ENCODE data around the gene DSTN.
A peak's percentile ranks its signal among the peaks of the same experiment; 100 is the strongest.

DSTN gene

DNA sequence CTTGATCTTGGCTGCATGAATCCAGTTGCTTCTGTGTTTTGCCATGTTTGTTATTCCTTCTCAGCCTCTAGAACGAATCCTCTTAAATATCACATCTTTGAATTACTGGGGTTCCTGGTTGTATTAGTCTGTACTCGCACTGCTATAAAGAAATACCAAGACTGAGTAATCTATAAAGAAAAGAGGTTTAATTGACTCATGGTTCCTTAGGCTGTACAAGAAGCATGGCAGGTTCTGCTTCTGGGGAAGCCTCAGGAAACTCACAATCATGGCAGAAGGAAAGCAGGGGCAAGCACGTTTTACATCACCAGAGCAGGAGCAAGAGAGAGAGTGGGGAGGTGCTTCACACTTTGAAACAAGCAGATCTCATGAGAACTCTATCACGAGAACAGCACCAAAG lies 20.7 kb upstream of the DSTN start:
- Histone ChIP-seq H3K9ac (ENCODE audit: low read length) (no peak overlapping the region), H3K9me3 (ENCODE audit: control insufficient read depth, low read length) (no peaks in the 10 kb centered on the region), H3K36me3 (ENCODE audit: control insufficient read depth, insufficient read depth, low read length, severe bottlenecking) (no peaks in the 10 kb centered on the region), H3K4me1 (ENCODE audit: control insufficient read depth, insufficient read depth, low read length) (peaks cover 3% of the 10 kb centered on the region), H3K4me3 (ENCODE audit: low read length) (no peak overlapping the region), H3K27me3 (replicated peaks; ENCODE audit: control insufficient read depth, insufficient read depth, low read length) (no peaks in the 10 kb centered on the region)
- DNase-seq (ENCODE audit: low read depth): no peak

DNA sequence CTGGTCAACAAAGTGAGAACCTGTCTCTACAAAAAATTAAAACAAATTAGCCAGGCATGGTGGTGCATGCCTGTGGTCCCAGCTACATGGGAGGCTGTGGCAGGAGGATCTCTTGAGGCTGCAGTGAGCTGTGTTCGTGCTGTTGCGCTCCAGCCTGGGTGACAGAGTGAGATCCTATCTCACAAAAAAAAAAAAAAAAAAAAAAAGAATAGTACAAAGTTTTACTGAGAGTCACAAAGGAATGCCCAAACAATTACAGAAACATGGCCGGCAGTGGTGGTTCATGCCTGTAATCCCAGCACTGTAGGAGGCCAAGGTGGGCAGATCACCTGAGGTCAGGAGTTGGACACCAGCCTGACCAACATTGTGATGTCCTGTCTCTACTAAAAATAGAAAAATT lies 14.8 kb upstream of the DSTN start:
- Histone ChIP-seq H3K4me3 (ENCODE audit: low read length) (no peak overlapping the region), H3K4me1 (ENCODE audit: control insufficient read depth, insufficient read depth, low read length) (peaks cover 26% of the 10 kb centered on the region), H3K9me3 (ENCODE audit: control insufficient read depth, low read length) (no peaks in the 10 kb centered on the region), H3K9ac (ENCODE audit: low read length) (no peak overlapping the region), H3K36me3 (ENCODE audit: control insufficient read depth, insufficient read depth, low read length, severe bottlenecking) (no peaks in the 10 kb centered on the region), H3K27me3 (replicated peaks; ENCODE audit: control insufficient read depth, insufficient read depth, low read length) (no peaks in the 10 kb centered on the region)
- DNase-seq (ENCODE audit: low read depth): no peak

DNA sequence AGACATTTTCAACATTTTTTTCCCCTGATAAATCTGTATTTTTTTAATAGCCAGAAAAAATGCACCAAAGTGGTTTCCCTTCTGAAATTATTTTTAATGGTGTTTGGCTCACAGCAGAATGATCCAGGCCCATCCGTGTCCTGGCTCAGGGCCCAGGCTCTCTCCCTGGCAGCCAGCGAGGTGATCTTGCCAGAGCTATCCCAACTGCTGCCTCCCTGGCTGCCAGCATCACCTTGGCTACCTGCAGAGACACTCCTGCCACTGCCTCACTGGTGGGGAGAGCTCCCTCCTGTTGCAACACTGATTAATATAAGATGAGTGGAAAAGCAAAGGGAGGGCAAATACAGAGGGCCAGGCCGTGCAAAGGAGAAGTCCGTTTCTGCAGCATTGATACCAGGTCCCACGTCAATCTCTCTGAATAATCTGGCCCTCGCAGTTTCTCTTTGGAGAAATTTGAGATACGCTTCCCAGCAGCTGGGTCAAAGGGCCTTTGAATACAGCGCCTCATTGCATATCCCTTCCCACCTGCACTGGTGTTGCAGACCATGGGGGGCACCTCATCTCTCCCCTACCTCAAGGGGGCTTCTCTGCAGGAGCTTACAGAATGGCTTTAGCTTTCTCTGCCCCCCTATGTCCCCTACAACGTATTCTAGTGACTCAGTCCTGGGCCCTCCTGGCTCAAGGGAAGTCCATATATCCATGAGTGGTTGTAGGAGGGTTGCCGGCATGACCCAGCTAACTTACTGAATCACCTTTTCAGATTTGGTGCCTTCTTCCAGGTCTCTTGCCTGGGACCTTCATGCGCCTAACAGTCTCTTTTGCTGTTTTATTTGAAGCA lies 12.8 kb upstream of the DSTN start:
- no peak overlapping the region for H3K4me3 ChIP-seq (ENCODE audit: low read length)
- H3K36me3 ChIP-seq (ENCODE audit: control insufficient read depth, insufficient read depth, low read length, severe bottlenecking): no peaks in the 10 kb centered on the region
- peak; percentile 38 for DNase-seq (ENCODE audit: low read depth)
- H3K4me1 ChIP-seq (ENCODE audit: control insufficient read depth, insufficient read depth, low read length): peaks cover 26% of the 10 kb centered on the region
- no peak overlapping the region for H3K9ac ChIP-seq (ENCODE audit: low read length)
- no peaks in the 10 kb centered on the region for H3K27me3 ChIP-seq (replicated peaks; ENCODE audit: control insufficient read depth, insufficient read depth, low read length)
- no peaks in the 10 kb centered on the region for H3K9me3 ChIP-seq (ENCODE audit: control insufficient read depth, low read length)

DNA sequence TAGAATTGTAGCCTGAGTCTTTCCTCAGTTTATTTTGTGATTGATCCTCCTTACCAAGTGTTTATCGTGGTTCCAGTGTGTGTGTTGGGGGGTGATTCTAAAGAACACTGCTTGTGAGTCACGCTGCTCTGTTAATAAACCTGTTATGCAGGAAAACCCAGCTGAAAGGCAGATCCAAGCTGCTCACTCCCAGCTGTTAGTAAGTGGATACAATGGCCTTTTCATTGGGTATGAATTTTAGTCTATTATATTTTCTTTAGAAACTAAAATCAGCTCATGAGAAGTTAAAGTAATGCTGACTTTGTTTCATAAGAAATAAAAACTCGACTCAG lies 12.2 kb upstream of the DSTN start:
- DNase-seq (ENCODE audit: low read depth): peak; percentile 63
- Histone ChIP-seq H3K9ac (ENCODE audit: low read length) (peak overlapping the region; percentile 63), H3K4me1 (ENCODE audit: control insufficient read depth, insufficient read depth, low read length) (peaks cover 29% of the 10 kb centered on the region), H3K9me3 (ENCODE audit: control insufficient read depth, low read length) (no peaks in the 10 kb centered on the region), H3K27me3 (replicated peaks; ENCODE audit: control insufficient read depth, insufficient read depth, low read length) (no peaks in the 10 kb centered on the region), H3K4me3 (ENCODE audit: low read length) (peak overlapping the region; percentile 64), H3K36me3 (ENCODE audit: control insufficient read depth, insufficient read depth, low read length, severe bottlenecking) (no peaks in the 10 kb centered on the region)

DNA sequence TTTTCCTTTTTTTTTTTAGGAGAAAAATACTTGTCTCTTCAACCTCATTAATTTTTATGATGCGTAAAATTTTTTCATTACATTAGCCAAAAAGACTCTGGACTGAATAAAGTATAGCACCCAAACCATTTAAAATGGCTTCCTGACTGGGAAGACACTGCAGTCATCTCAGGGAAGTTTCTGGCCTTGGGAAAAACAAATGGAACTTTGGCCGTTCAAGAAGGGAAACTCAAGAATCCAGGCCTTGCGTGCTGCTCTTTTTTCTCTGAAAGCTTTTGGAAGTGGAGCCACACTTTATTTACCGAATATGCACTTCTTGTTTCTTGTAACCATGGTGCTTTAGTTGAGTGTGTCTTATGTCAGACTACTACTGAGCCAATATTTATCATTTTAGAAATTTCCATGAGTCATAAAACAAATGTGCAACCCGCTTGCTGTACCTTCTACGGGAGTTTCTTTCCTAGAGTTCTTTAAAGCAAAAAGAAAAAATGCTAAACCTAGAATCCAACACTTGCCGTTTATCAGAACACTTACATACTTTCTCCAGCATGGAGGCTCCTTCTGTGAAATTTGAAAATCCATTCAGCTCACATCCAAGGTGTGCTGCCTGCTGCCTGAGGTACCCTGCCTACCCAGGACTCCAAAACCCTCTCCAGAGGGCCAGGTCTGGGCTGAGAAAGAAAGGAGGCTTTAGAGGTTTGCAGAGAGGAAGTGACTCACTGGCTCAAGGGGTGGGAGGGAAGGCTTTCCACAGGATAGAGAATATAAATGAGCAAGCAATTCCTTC lies 11.5 kb upstream of the DSTN start:
- peak; percentile 87 for DNase-seq (ENCODE audit: low read depth)
- Histone ChIP-seq H3K4me3 (ENCODE audit: low read length) (peak overlapping the region; percentile 65), H3K4me1 (ENCODE audit: control insufficient read depth, insufficient read depth, low read length) (peaks cover 32% of the 10 kb centered on the region), H3K9ac (ENCODE audit: low read length) (peak overlapping the region; percentile 63), H3K9me3 (ENCODE audit: control insufficient read depth, low read length) (no peaks in the 10 kb centered on the region), H3K36me3 (ENCODE audit: control insufficient read depth, insufficient read depth, low read length, severe bottlenecking) (no peaks in the 10 kb centered on the region), H3K27me3 (replicated peaks; ENCODE audit: control insufficient read depth, insufficient read depth, low read length) (no peaks in the 10 kb centered on the region)

DNA sequence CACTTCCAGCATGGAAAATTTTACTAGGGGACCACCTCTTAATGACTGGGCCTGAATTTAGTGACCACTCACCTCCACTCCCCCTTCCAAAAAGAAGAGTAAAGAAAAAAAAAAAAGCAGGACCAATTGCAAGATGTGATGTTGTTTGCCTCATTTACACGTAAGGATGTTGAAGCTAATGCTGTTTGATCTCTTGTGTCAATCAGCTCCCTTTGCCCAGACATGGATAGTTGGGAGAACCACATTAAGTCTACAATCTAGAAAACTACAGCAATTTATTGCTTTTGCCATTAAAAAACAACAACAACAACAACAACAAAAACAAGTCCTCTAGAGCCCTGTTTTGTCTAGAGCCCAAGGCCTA lies 11.0 kb upstream of the DSTN start:
- H3K4me1 ChIP-seq (ENCODE audit: control insufficient read depth, insufficient read depth, low read length): peaks cover 32% of the 10 kb centered on the region
- peak overlapping the region; percentile 63 for H3K9ac ChIP-seq (ENCODE audit: low read length)
- no peaks in the 10 kb centered on the region for H3K27me3 ChIP-seq (replicated peaks; ENCODE audit: control insufficient read depth, insufficient read depth, low read length)
- no peaks in the 10 kb centered on the region for H3K36me3 ChIP-seq (ENCODE audit: control insufficient read depth, insufficient read depth, low read length, severe bottlenecking)
- no peak for DNase-seq (ENCODE audit: low read depth)
- H3K9me3 ChIP-seq (ENCODE audit: control insufficient read depth, low read length): no peaks in the 10 kb centered on the region
- H3K4me3 ChIP-seq (ENCODE audit: low read length): peak overlapping the region; percentile 65

DNA sequence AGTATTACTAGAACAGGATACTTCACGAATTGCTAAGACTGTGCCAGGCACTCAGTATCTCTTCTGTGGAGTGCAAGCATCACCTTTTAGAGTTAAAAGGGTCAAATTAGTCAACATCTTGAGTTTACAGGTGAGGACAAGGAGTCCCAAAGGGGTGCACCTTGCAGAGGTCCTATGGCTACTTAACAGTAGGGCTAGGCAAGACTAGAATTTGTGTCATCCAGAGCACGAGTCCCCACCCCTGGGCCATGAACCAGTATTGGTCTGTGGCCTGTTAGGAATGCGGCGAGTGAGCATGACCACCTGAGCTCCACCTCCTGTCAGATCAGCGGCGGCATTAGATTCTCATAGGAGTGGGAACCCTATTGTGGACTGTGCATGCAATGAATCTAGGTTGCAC lies 10.5 kb upstream of the DSTN start:
- no peaks in the 10 kb centered on the region for H3K27me3 ChIP-seq (replicated peaks; ENCODE audit: control insufficient read depth, insufficient read depth, low read length)
- no peak overlapping the region for H3K4me3 ChIP-seq (ENCODE audit: low read length)
- no peak for DNase-seq (ENCODE audit: low read depth)
- H3K4me1 ChIP-seq (ENCODE audit: control insufficient read depth, insufficient read depth, low read length): peaks cover 32% of the 10 kb centered on the region
- peak overlapping the region; percentile 63 for H3K9ac ChIP-seq (ENCODE audit: low read length)
- no peaks in the 10 kb centered on the region for H3K9me3 ChIP-seq (ENCODE audit: control insufficient read depth, low read length)
- H3K36me3 ChIP-seq (ENCODE audit: control insufficient read depth, insufficient read depth, low read length, severe bottlenecking): no peaks in the 10 kb centered on the region

DNA sequence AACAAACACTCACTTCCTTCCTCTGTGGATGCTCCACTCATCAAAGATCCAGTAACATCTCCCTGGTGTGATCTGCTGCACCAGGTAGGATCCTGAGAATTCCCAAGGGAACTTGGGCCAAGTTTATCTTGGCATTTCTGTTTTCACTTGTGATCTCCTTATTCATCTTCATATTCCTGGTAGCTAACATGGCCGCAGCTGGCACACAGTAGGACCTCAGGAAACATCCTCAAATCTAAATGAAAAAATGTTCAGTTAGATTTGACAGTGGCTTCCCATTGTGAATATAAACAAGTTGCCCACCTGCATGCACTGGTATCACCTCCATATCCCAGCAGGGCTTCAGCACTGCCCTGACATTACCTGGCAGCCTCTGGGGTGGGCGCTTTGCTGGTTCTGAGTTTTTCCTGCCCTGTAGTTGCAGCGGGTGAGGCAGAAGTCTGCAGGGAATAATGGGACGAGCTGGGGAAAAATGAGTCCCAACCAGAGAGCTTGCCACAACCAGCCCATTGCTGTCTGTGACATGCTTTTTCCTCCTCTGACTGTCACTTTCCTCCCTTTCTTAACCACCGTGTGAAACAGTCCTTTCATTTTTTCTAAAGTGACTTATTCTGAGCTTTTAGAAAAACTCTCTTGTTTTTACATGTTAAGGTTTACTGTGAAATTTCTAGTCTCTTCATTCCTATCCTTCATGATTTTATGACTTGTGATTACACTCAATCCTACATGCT lies 9.4 kb upstream of the DSTN start:
- Histone ChIP-seq H3K4me1 (ENCODE audit: control insufficient read depth, insufficient read depth, low read length) (peaks cover 40% of the 10 kb centered on the region), H3K36me3 (ENCODE audit: control insufficient read depth, insufficient read depth, low read length, severe bottlenecking) (no peaks in the 10 kb centered on the region), H3K9ac (ENCODE audit: low read length) (no peak overlapping the region), H3K27me3 (replicated peaks; ENCODE audit: control insufficient read depth, insufficient read depth, low read length) (no peaks in the 10 kb centered on the region), H3K9me3 (ENCODE audit: control insufficient read depth, low read length) (no peaks in the 10 kb centered on the region), H3K4me3 (ENCODE audit: low read length) (no peak overlapping the region)
- no peak for DNase-seq (ENCODE audit: low read depth)

DNA sequence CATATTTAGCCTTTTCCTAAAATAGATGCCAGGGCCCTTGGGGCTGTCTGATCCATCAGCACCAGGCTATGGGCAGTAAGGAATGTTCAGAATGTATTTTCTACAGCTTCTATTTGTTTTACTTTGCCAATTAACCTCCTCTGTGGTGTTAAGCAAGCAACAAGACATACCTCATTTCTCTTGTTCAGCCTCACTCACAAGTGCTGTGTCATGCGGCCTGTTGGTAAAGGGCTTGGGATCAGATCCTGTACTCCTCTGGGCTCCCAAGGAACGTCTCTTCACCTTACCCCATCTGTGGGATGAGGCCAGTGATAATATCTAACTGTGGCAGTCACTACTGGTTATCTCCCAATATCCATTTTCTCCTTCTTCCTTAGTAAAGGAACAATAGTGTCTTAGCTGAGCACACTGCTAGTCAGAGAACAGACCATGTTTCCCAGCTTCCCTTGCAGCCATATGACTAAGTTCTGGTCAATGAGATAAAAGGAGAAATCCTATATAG lies 7.0 kb upstream of the DSTN start:
- Histone ChIP-seq H3K36me3 (ENCODE audit: control insufficient read depth, insufficient read depth, low read length, severe bottlenecking) (no peaks in the 10 kb centered on the region), H3K9ac (ENCODE audit: low read length) (peak overlapping the region; percentile 36), H3K9me3 (ENCODE audit: control insufficient read depth, low read length) (no peaks in the 10 kb centered on the region), H3K4me1 (ENCODE audit: control insufficient read depth, insufficient read depth, low read length) (peaks cover 29% of the 10 kb centered on the region), H3K27me3 (replicated peaks; ENCODE audit: control insufficient read depth, insufficient read depth, low read length) (no peaks in the 10 kb centered on the region), H3K4me3 (ENCODE audit: low read length) (no peak overlapping the region)
- peak; percentile 86 for DNase-seq (ENCODE audit: low read depth)

DNA sequence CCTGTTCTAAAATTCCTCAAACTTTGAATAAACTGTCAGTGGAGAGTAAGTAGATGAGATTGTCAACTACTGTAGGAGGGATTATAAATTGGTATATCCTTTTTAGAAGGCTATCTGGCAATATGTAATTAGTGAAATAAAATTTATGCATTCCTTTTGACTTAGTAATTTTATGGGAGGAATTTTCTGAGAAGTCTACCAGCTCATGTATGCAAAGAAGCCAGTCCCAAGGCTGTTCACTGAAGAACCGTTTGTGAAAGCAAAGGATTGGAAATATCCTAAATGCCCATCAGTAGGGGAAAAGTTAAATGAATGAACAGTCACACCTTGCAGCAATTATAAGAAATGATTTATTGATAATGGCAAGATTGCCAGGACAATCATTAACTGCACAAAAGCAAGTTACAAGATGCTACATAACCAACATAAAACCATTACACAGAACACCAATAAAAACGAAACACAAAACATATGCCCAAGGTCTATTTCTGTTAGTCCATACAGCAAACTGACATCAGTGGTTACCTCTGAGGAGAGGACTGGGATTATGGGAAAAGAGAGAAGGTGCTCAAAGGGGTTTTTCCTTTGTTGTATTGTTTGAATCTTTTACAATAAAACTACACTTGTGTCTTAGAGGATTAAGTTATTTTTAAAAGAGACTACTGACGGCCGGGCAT lies 4.6 kb upstream of the DSTN start:
- DNase-seq (ENCODE audit: low read depth): peak; percentile 65
- no peak overlapping the region for H3K4me3 ChIP-seq (ENCODE audit: low read length)
- no peaks in the 10 kb centered on the region for H3K36me3 ChIP-seq (ENCODE audit: control insufficient read depth, insufficient read depth, low read length, severe bottlenecking)
- peak overlapping the region; percentile 43 for H3K9ac ChIP-seq (ENCODE audit: low read length)
- H3K9me3 ChIP-seq (ENCODE audit: control insufficient read depth, low read length): no peaks in the 10 kb centered on the region
- H3K27me3 ChIP-seq (replicated peaks; ENCODE audit: control insufficient read depth, insufficient read depth, low read length): no peaks in the 10 kb centered on the region
- H3K4me1 ChIP-seq (ENCODE audit: control insufficient read depth, insufficient read depth, low read length): peaks cover 23% of the 10 kb centered on the region

DNA sequence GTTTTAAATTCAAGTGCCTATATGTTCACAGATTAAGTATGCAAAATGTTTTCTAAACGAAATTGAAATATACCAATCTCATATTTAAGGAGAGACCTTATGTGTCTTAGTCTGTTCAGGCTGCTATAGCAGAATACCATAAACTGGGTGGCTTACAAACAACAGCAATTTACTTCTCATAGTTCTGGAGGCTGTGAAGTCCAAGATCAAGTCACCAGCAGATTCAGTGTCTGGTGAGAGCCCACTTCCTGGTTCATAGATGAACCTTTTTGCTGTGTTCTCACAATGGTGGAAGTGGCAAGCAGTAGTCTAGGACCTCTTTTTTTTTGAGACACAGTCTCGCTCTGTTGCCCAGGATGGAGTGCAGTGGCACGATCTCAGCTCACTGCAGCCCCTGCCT lies 3.5 kb upstream of the DSTN start:
- Histone ChIP-seq H3K9ac (ENCODE audit: low read length) (no peak overlapping the region), H3K9me3 (ENCODE audit: control insufficient read depth, low read length) (no peaks in the 10 kb centered on the region), H3K36me3 (ENCODE audit: control insufficient read depth, insufficient read depth, low read length, severe bottlenecking) (no peaks in the 10 kb centered on the region), H3K27me3 (replicated peaks; ENCODE audit: control insufficient read depth, insufficient read depth, low read length) (no peaks in the 10 kb centered on the region), H3K4me3 (ENCODE audit: low read length) (no peak overlapping the region), H3K4me1 (ENCODE audit: control insufficient read depth, insufficient read depth, low read length) (peaks cover 25% of the 10 kb centered on the region)
- no peak for DNase-seq (ENCODE audit: low read depth)
